ENCODE measurements around the gene XRCC3.

DNA sequence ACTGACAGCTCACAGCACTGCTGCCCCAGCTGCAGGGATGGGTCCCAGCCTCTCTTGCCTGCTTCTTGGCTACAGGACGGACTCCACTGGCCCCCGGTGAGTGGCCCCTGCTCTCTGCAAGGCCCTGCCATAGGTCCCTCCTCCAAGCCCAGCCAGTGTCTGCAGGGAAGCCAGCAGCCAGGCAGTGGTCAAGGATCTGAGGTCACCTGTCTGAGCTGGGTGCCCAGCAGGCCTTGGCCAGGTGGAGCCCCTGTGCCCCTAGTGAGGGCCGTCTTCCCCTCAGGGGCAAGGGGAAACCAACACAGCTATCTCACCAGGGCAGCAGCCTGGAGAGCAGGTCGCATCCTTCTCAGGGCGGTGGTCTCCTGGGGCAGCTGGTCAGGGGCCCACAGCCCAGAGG is 13.2 kb downstream of the XRCC3 start:
- TF ChIP-seq, protein P1, sequence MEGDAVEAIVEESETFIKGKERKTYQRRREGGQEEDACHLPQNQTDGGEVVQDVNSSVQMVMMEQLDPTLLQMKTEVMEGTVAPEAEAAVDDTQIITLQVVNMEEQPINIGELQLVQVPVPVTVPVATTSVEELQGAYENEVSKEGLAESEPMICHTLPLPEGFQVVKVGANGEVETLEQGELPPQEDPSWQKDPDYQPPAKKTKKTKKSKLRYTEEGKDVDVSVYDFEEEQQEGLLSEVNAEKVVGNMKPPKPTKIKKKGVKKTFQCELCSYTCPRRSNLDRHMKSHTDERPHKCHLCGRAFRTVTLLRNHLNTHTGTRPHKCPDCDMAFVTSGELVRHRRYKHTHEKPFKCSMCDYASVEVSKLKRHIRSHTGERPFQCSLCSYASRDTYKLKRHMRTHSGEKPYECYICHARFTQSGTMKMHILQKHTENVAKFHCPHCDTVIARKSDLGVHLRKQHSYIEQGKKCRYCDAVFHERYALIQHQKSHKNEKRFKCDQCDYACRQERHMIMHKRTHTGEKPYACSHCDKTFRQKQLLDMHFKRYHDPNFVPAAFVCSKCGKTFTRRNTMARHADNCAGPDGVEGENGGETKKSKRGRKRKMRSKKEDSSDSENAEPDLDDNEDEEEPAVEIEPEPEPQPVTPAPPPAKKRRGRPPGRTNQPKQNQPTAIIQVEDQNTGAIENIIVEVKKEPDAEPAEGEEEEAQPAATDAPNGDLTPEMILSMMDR (conservative IDR thresholded peaks at IDR 0.05 in 1 of 2, IDR thresholded peaks at IDR 0.05 in 1 of 2; ENCODE audit: extremely low read depth in 1 of 2, insufficient read depth in 1 of 2, low read depth in 1 of 2, low read length in 2 of 2) = no peak
- TF ChIP-seq EZH2 (IDR thresholded peaks at IDR 0.05; ENCODE audit: borderline replicate concordance, low read length) = no peak
